H9 (cell line): Measurements from ENCODE around the gene PM20D1. TPM values are rescaled to one million over a fixed set of nuclear protein-coding genes. Genes with fewer than 3 reads are reported as not detected.

ENCODE experiments used
- DNase-seq: peaks from one replicate; pipeline ENCODE4 v3.0.0-alpha.2; 2017
- H2AFZ ChIP-seq: one replicate; pipeline ENCODE4 v1.6.1; 2013; ENCODE audit warnings: mild to moderate bottlenecking, low read length, control low read depth, moderate library complexity
- H2AK5ac ChIP-seq: 2 replicates; pipeline ENCODE4 v1.6.1; 2013; ENCODE audit warnings: low read length, control low read depth, mixed read lengths; ENCODE audit not compliant: insufficient read length
- H2BK120ac ChIP-seq: one replicate; pipeline ENCODE4 v1.6.1; 2013; ENCODE audit warnings: low read depth, mild to moderate bottlenecking, low read length, control low read depth, inconsistent platforms; ENCODE audit not compliant: poor library complexity, severe bottlenecking
- H2BK12ac ChIP-seq: 2 replicates; pipeline ENCODE4 v1.6.1; 2013; ENCODE audit warnings: low read length, control low read depth, mixed read lengths, low read depth; ENCODE audit not compliant: insufficient read length
- H2BK15ac ChIP-seq: 2 replicates; pipeline ENCODE4 v1.6.1; 2013; ENCODE audit warnings: low read depth, low read length, control low read depth
- H2BK20ac ChIP-seq: one replicate; pipeline ENCODE4 v1.6.1; 2013; ENCODE audit warnings: low read depth, mild to moderate bottlenecking, low read length, control low read depth, inconsistent platforms; ENCODE audit not compliant: poor library complexity, severe bottlenecking
- H2BK5ac ChIP-seq: 2 replicates; pipeline ENCODE4 v1.6.1; 2013; ENCODE audit warnings: low read length, control low read depth, mixed read lengths; ENCODE audit not compliant: insufficient read length
- H3K14ac ChIP-seq: 2 replicates; pipeline ENCODE4 v1.6.1; 2013; ENCODE audit warnings: low read length, control low read depth; ENCODE audit not compliant: insufficient read depth
- H3K18ac ChIP-seq: 2 replicates; pipeline ENCODE4 v1.6.1; 2013; ENCODE audit warnings: low read depth, mild to moderate bottlenecking, mixed read lengths, low read length, control low read depth; ENCODE audit not compliant: insufficient read length
- H3K23ac ChIP-seq: 2 replicates; pipeline ENCODE4 v1.6.1; 2013; ENCODE audit warnings: low read length, control low read depth, mixed read lengths, low read depth; ENCODE audit not compliant: insufficient read length
- H3K23me2 ChIP-seq: 2 replicates; pipeline ENCODE4 v1.6.1; 2013; ENCODE audit warnings: low read depth, mild to moderate bottlenecking, mixed read lengths, low read length, control low read depth; ENCODE audit not compliant: insufficient read length, poor library complexity, severe bottlenecking
- H3K27ac ChIP-seq: 2 replicates; pipeline ENCODE4 v1.5.1; 2013; ENCODE audit warnings: low read length, control low read depth, mixed read lengths, low read depth; ENCODE audit not compliant: insufficient read length
- H3K27me3 ChIP-seq: 2 replicates; pipeline ENCODE4 v1.6.1; 2013; ENCODE audit warnings: low read length, control low read depth, inconsistent platforms; ENCODE audit not compliant: insufficient read depth
- H3K4ac ChIP-seq: 2 replicates; pipeline ENCODE4 v1.6.1; 2013; ENCODE audit warnings: low read depth, mild to moderate bottlenecking, control low read depth, inconsistent platforms, low read length, moderate library complexity
- H3K4me1 ChIP-seq: 2 replicates; pipeline ENCODE4 v1.6.1; 2013; ENCODE audit warnings: low read length, control low read depth, inconsistent platforms; ENCODE audit not compliant: insufficient read depth
- H3K4me2 ChIP-seq: 2 replicates; pipeline ENCODE4 v1.6.1; 2013; ENCODE audit warnings: low read length, control low read depth, mixed read lengths; ENCODE audit not compliant: insufficient read length, insufficient read depth
- H3K56ac ChIP-seq: 2 replicates; pipeline ENCODE4 v1.6.1; 2013; ENCODE audit warnings: low read depth, mild to moderate bottlenecking, mixed read lengths, low read length, control low read depth; ENCODE audit not compliant: insufficient read length
- H3K79me1 ChIP-seq: 2 replicates; pipeline ENCODE4 v1.6.1; 2013; ENCODE audit warnings: low read depth, mild to moderate bottlenecking, moderate library complexity, low read length, control low read depth, inconsistent platforms; ENCODE audit not compliant: insufficient read depth, poor library complexity, severe bottlenecking
- H3K79me2 ChIP-seq: 2 replicates; pipeline ENCODE4 v1.6.1; 2013; ENCODE audit warnings: low read length, control low read depth, inconsistent platforms; ENCODE audit not compliant: insufficient read depth
- H3K9ac ChIP-seq: 2 replicates; pipeline ENCODE4 v1.6.1; 2013; ENCODE audit warnings: low read length, control low read depth, mixed read lengths; ENCODE audit not compliant: insufficient read length; ENCODE audit errors: extremely low read depth
- H3K9me3 ChIP-seq: one replicate; pipeline ENCODE4 v1.6.1; 2013; ENCODE audit warnings: low read depth, low read length, inconsistent platforms; ENCODE audit not compliant: control insufficient read depth
- H3T11ph ChIP-seq: one replicate; pipeline ENCODE4 v1.6.1; 2013; ENCODE audit warnings: mild to moderate bottlenecking, low read length, control low read depth, inconsistent platforms
- H4K20me1 ChIP-seq: one replicate; pipeline ENCODE4 v1.6.1; 2013; ENCODE audit not compliant: control insufficient read depth, insufficient read length, insufficient read depth
- H4K5ac ChIP-seq: 2 replicates; pipeline ENCODE4 v1.6.1; 2013; ENCODE audit warnings: low read depth, mild to moderate bottlenecking, mixed read lengths, low read length, control low read depth; ENCODE audit not compliant: insufficient read length
- H4K8ac ChIP-seq: replicated peaks from 2 replicates; pipeline ENCODE4 v1.6.1; 2013; ENCODE audit warnings: low read length, control low read depth, mixed read lengths, low read depth; ENCODE audit not compliant: insufficient read length
- H4K91ac ChIP-seq: 2 replicates; pipeline ENCODE4 v1.6.1; 2013; ENCODE audit warnings: low read depth, mild to moderate bottlenecking, moderate library complexity, mixed read lengths, low read length, control low read depth; ENCODE audit not compliant: insufficient read length
- H3K27ac Mint-ChIP-seq, 3 experiments: 2 replicates in 2 of 3; 3 replicates in 1 of 3; pipeline ENCODE4 v1.8.0; 2020 to 2021; ENCODE audit warnings: mixed read lengths in 3 of 3, mild to moderate bottlenecking in 1 of 3, moderate library complexity in 1 of 3
- H3K27me3 Mint-ChIP-seq: 2 replicates; pipeline ENCODE4 v1.8.0; 2021; ENCODE audit warnings: low read depth, mild to moderate bottlenecking, moderate library complexity, mixed read lengths
- H3K36me3 Mint-ChIP-seq, 3 experiments: 2 replicates in 2 of 3; 3 replicates in 1 of 3; pipeline ENCODE4 v1.8.0; 2020 to 2021; ENCODE audit warnings: low read depth in 3 of 3, mixed read lengths in 3 of 3; ENCODE audit not compliant: insufficient read depth in 1 of 3
- H3K4me1 Mint-ChIP-seq, 2 experiments: 2 replicates each; pipeline ENCODE4 v1.8.0; 2020; ENCODE audit warnings: mixed read lengths in 2 of 2
- H3K4me3 Mint-ChIP-seq, 2 experiments: 2 replicates in 1 of 2; 3 replicates in 1 of 2; pipeline ENCODE4 v1.8.0; 2020 to 2021; ENCODE audit warnings: mild to moderate bottlenecking in 2 of 2, mixed read lengths in 2 of 2, moderate library complexity in 1 of 2
- H3K9me3 Mint-ChIP-seq, 2 experiments: 2 replicates in 1 of 2; 3 replicates in 1 of 2; pipeline ENCODE4 v1.8.0; 2020; ENCODE audit warnings: mild to moderate bottlenecking in 2 of 2, mixed read lengths in 2 of 2, moderate library complexity in 1 of 2
- WGBS: extraction: QIAGEN DNeasy Blood & Tissue Kit; methylation state at CpG from one replicate; pipeline ENCODE4 v1.1.7; 2013; ENCODE audit warnings: missing lambda C conversion rate, low lambda C conversion rate, mixed read lengths; ENCODE audit not compliant: insufficient read length; ENCODE audit errors: extremely low coverage; 5-methylcytosine and 5-hydroxymethylcytosine counted together
- total RNA-seq: library from RNA; stranded (reverse); gene quantifications from 2 replicates; pipeline ENCODE4 v1.2.1, GENCODE V29; 2021
- TF ChIP-seq, protein P1 (sequence below): fragments of 200-600 bp; sonication (generic); conservative IDR thresholded peaks from 3 replicates; pipeline ENCODE4 v1.8.0; 2021; ENCODE audit warnings: antibody characterized with exemption, mild to moderate bottlenecking

PM20D1 gene
- total RNA-seq, 1 experiment from 2014 or later, result not detected

- H3K4ac ChIP-seq, result no peak overlapping the region
- no peak overlapping the region for H3T11ph ChIP-seq
- H3K79me2 ChIP-seq, result no peaks in the 10 kb centered on the region
- no peak overlapping the region for H2BK5ac ChIP-seq
- TF ChIP-seq, protein P1, sequence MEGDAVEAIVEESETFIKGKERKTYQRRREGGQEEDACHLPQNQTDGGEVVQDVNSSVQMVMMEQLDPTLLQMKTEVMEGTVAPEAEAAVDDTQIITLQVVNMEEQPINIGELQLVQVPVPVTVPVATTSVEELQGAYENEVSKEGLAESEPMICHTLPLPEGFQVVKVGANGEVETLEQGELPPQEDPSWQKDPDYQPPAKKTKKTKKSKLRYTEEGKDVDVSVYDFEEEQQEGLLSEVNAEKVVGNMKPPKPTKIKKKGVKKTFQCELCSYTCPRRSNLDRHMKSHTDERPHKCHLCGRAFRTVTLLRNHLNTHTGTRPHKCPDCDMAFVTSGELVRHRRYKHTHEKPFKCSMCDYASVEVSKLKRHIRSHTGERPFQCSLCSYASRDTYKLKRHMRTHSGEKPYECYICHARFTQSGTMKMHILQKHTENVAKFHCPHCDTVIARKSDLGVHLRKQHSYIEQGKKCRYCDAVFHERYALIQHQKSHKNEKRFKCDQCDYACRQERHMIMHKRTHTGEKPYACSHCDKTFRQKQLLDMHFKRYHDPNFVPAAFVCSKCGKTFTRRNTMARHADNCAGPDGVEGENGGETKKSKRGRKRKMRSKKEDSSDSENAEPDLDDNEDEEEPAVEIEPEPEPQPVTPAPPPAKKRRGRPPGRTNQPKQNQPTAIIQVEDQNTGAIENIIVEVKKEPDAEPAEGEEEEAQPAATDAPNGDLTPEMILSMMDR, result no peak
- no peaks in the 10 kb centered on the region for H3K36me3 Mint-ChIP-seq
- H4K5ac ChIP-seq, result no peak overlapping the region
- no peak overlapping the region for H3K4me2 ChIP-seq
- peak overlapping the region in 1 of 3 experiments; percentile 40; a peak in 1 of 7 replicates for H3K27ac Mint-ChIP-seq
- no peak overlapping the region for H2BK20ac ChIP-seq
- H3K4me1 ChIP-seq, result no peaks in the 10 kb centered on the region; the same call in 1 of the 2 replicates
- no peak overlapping the region for H3K9ac ChIP-seq
- no peak overlapping the region for H3K4me3 Mint-ChIP-seq
- no peaks in the 10 kb centered on the region for H4K20me1 ChIP-seq
- H3K27ac ChIP-seq, result no peak overlapping the region
- H3K14ac ChIP-seq, result no peak overlapping the region
- no peaks in the 10 kb centered on the region for H3K27me3 ChIP-seq
- peaks cover 6 to 8% of the 10 kb centered on the region in 2 experiments for H3K4me1 Mint-ChIP-seq
- H3K27me3 Mint-ChIP-seq, result no peaks in the 10 kb centered on the region
- no CpG with 5 or more reads among the region's 3 CpGs for WGBS
- H3K23me2 ChIP-seq, result no peaks in the 10 kb centered on the region
- H3K56ac ChIP-seq, result no peak overlapping the region
- H3K23ac ChIP-seq, result no peak overlapping the region
- H3K9me3 Mint-ChIP-seq, result no peaks in the 10 kb centered on the region
- no peaks in the 10 kb centered on the region for H3K9me3 ChIP-seq
- H2BK120ac ChIP-seq, result no peak overlapping the region
- no peak for DNase-seq
- no peak overlapping the region for H2BK12ac ChIP-seq
- no peak overlapping the region for H4K91ac ChIP-seq
- H3K79me1 ChIP-seq, result no peaks in the 10 kb centered on the region
- no peak overlapping the region for H3K18ac ChIP-seq
- H2AFZ ChIP-seq, result no peak overlapping the region
- no peak overlapping the region for H2BK15ac ChIP-seq
- H4K8ac ChIP-seq, result no peak overlapping the region
- no peak overlapping the region for H2AK5ac ChIP-seq
Measured at GRCh38 chr1:205843036-205843859, 6.7 kb downstream of the PM20D1 start.
